Neural cell (in vitro differentiated cells): ENCODE data around the gene PPP1R36.

Experiments
- EP300 ChIP-seq: fragments of 450-650 bp; conservative IDR thresholded peaks from 2 replicates; pipeline ENCODE4 v1.6.1; 2014; ENCODE audit warnings: antibody characterized with exemption, mild to moderate bottlenecking, moderate library complexity; ENCODE audit not compliant: poor library complexity, severe bottlenecking
- TF ChIP-seq, protein P1 (sequence below): fragments of 450-650 bp; IDR thresholded peaks from 2 replicates; pipeline ENCODE4 v1.5.1; 2014; ENCODE audit warnings: antibody characterized with exemption, mild to moderate bottlenecking, moderate library complexity; ENCODE audit not compliant: poor library complexity, severe bottlenecking

DNA sequence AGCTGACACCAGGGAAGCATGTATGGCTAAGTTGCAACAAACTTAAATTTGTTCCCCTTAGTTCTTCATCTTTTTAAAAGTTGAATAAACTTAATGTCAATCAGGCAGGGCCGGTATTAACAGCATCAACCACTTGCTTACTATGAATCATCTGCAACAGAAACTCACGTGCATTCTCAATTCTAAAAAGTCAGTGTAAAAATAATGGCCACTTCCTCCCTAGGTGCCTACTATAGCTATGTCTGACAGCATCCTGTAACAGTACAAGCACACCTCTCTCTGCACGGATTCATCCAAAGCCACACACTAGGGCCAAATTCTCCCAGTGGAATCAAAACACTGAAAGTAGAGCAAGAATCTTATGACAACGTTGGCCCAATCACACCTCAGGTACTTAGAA lies 48.6 kb downstream of the PPP1R36 start:
- TF ChIP-seq, protein P1, sequence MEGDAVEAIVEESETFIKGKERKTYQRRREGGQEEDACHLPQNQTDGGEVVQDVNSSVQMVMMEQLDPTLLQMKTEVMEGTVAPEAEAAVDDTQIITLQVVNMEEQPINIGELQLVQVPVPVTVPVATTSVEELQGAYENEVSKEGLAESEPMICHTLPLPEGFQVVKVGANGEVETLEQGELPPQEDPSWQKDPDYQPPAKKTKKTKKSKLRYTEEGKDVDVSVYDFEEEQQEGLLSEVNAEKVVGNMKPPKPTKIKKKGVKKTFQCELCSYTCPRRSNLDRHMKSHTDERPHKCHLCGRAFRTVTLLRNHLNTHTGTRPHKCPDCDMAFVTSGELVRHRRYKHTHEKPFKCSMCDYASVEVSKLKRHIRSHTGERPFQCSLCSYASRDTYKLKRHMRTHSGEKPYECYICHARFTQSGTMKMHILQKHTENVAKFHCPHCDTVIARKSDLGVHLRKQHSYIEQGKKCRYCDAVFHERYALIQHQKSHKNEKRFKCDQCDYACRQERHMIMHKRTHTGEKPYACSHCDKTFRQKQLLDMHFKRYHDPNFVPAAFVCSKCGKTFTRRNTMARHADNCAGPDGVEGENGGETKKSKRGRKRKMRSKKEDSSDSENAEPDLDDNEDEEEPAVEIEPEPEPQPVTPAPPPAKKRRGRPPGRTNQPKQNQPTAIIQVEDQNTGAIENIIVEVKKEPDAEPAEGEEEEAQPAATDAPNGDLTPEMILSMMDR: no peak
- TF ChIP-seq EP300: no peak
